Nephron progenitor cell (in vitro differentiated cells): Measurements from ENCODE around the gene DPF3.

ENCODE experiments used
- DNase-seq: peaks from one replicate; pipeline ENCODE4 v3.0.0; 2021
- H3K27ac Mint-ChIP-seq: 2 replicates; pipeline ENCODE4 v1.8.0; 2021; ENCODE audit warnings: mild to moderate bottlenecking, moderate library complexity, mixed read lengths
- H3K27me3 Mint-ChIP-seq: 2 replicates; pipeline ENCODE4 v1.8.0; 2021; ENCODE audit warnings: mild to moderate bottlenecking, low read depth, mixed read lengths; ENCODE audit not compliant: poor library complexity
- H3K36me3 Mint-ChIP-seq: 2 replicates; pipeline ENCODE4 v1.8.0; 2021; ENCODE audit warnings: low read depth, mixed read lengths
- H3K4me1 Mint-ChIP-seq: 2 replicates; pipeline ENCODE4 v1.8.0; 2021; ENCODE audit warnings: mixed read lengths
- H3K4me3 Mint-ChIP-seq: 2 replicates; pipeline ENCODE4 v1.8.0; 2021; ENCODE audit warnings: mild to moderate bottlenecking, moderate library complexity, mixed read lengths
- H3K9me3 Mint-ChIP-seq: 2 replicates; pipeline ENCODE4 v1.8.0; 2021; ENCODE audit warnings: mild to moderate bottlenecking, moderate library complexity, mixed read lengths
- CTCF ChIP-seq: fragments of 200-600 bp; sonication (generic); IDR thresholded peaks from 2 replicates; pipeline ENCODE4 v1.5.0; 2021; ENCODE audit warnings: antibody characterized with exemption

The DPF3 gene

GRCh38 chr14:72663076-72663487 is 230.8 kb downstream of the DPF3 start:
- no peak for DNase-seq
- Mint-ChIP-seq H3K9me3 (no peaks in the 10 kb centered on the region), H3K27ac (no peak overlapping the region), H3K4me3 (no peak overlapping the region), H3K4me1 (peaks cover 21% of the 10 kb centered on the region), H3K36me3 (peaks cover 39% of the 10 kb centered on the region), H3K27me3 (peaks cover 6% of the 10 kb centered on the region)
- no peak for TF ChIP-seq CTCF

- peaks cover 21% of the 10 kb centered on the region for H3K4me1 Mint-ChIP-seq
- H3K27me3 Mint-ChIP-seq, result peaks cover 6% of the 10 kb centered on the region
- H3K9me3 Mint-ChIP-seq, result no peaks in the 10 kb centered on the region
- no peak overlapping the region for H3K27ac Mint-ChIP-seq
- TF ChIP-seq CTCF, result no peak
- no peak overlapping the region for H3K4me3 Mint-ChIP-seq
- H3K36me3 Mint-ChIP-seq, result peaks cover 39% of the 10 kb centered on the region
- DNase-seq, result no peak
Observed at GRCh38 chr14:72662214-72662613, 231.7 kb downstream of the DPF3 start.

GRCh38 chr14:72657214-72657921 is 236.5 kb downstream of the DPF3 start:
- no peaks in the 10 kb centered on the region for H3K9me3 Mint-ChIP-seq
- no peak overlapping the region for H3K4me3 Mint-ChIP-seq
- TF ChIP-seq CTCF, result no peak
- no peaks in the 10 kb centered on the region for H3K4me1 Mint-ChIP-seq
- H3K27me3 Mint-ChIP-seq, result peaks cover 2% of the 10 kb centered on the region
- peaks cover 8% of the 10 kb centered on the region for H3K36me3 Mint-ChIP-seq
- H3K27ac Mint-ChIP-seq, result no peak overlapping the region
- DNase-seq, result no peak

- Mint-ChIP-seq H3K36me3 (no peaks in the 10 kb centered on the region), H3K27ac (no peak overlapping the region), H3K4me1 (no peaks in the 10 kb centered on the region), H3K9me3 (no peaks in the 10 kb centered on the region), H3K4me3 (no peak overlapping the region), H3K27me3 (peaks cover 5% of the 10 kb centered on the region)
- DNase-seq, result no peak
- no peak for TF ChIP-seq CTCF
Observed at GRCh38 chr14:72653026-72653425, 240.9 kb downstream of the DPF3 start.

GRCh38 chr14:72652179-72652578 is 241.7 kb downstream of the DPF3 start:
- no peaks in the 10 kb centered on the region for H3K36me3 Mint-ChIP-seq
- no peak for DNase-seq
- H3K4me1 Mint-ChIP-seq, result no peaks in the 10 kb centered on the region
- H3K27me3 Mint-ChIP-seq, result peaks cover 5% of the 10 kb centered on the region
- no peaks in the 10 kb centered on the region for H3K9me3 Mint-ChIP-seq
- TF ChIP-seq CTCF, result no peak
- no peak overlapping the region for H3K4me3 Mint-ChIP-seq
- no peak overlapping the region for H3K27ac Mint-ChIP-seq

- no peak for DNase-seq
- Mint-ChIP-seq H3K4me1 (peaks cover under 1% of the 10 kb centered on the region), H3K4me3 (no peak overlapping the region), H3K9me3 (no peaks in the 10 kb centered on the region), H3K27me3 (peaks cover 5% of the 10 kb centered on the region), H3K36me3 (no peaks in the 10 kb centered on the region), H3K27ac (no peak overlapping the region)
- no peak for TF ChIP-seq CTCF
Observed at GRCh38 chr14:72651714-72652113, 242.2 kb downstream of the DPF3 start.
